A549 treated with AZD9567 at 1 μM for 4 hours (cell line): ENCODE results near the gene FGFBP2. TPM values are rescaled to one million over a fixed set of nuclear protein-coding genes. Genes with fewer than 3 reads are reported as not detected.

Experiments used
- total RNA-seq: library from RNA; stranded (reverse); fragments of 200-300 nt; extraction: Qiagen RNA extraction; gene quantifications from 5 replicates; pipeline ENCODE4 v1.2.3, GENCODE V29; 2022; ENCODE audit not compliant: insufficient read depth

FGFBP2 gene
- total RNA-seq: 0.12 to 0.17 TPM (median 0.13 TPM) in 3 of 5 replicates, not detected in the others

GRCh38 chr4:15963001-15963451 lies at the start of gene FGFBP2:
Gene FGFBP2 (minus strand): TSS chr4:15963175. CDS start chr4:15963129, 46 bp downstream.

GRCh38 chr4:15938640-15939039 lies 24.3 kb downstream of the FGFBP2 start, which contains the start of gene FGFBP1:
Gene FGFBP1 (minus strand): TSS chr4:15938740. CDS start chr4:15936632, 2,108 bp downstream.

Other genes with a start within 250 kb of the FGFBP2 start
- gene CD38, start 184.8 kb downstream of the FGFBP2 start, total RNA-seq: 6.3 to 14.3 TPM (median 10.8 TPM) in 5 replicates
- gene FGFBP1, start 24.4 kb downstream of the FGFBP2 start, total RNA-seq: 2.2 to 6.8 TPM (median 2.3 TPM) in 5 replicates
- 0.20 to 0.97 TPM (median 0.27 TPM) in 5 replicates for gene PROM1, start 120.8 kb upstream of the FGFBP2 start, total RNA-seq